Stimulated activated naive CD8-positive, alpha-beta T cell treated with anti-CD3 and anti-CD28 coated beads, Interleukin-15, amount 100 ng/mL, for 72 hours (primary cell): ENCODE results near the gene SAA4.
"Not testable (repeated sequence)": the region's sequence is repeated elsewhere in the genome, so short reads cannot be mapped to it uniquely, and the experiment has no call there.

Source experiments
- ATAC-seq: fragments of 150-1000 bp; cut with Tn5 transposase; 2 replicates; pipeline ENCODE4 v1.10.0; 2021; ENCODE audit warnings: mild to moderate bottlenecking, moderate library complexity
- DNase-seq, 2 donors: peaks; one replicate each; pipeline ENCODE4 v3.0.0; 2021 to 2022
- H3K27ac Mint-ChIP-seq, 2 donors: one replicate each; pipeline ENCODE4 v1.8.0; 2022; ENCODE audit warnings: mild to moderate bottlenecking in 2 of 2, mixed read lengths in 2 of 2, moderate library complexity in 2 of 2
- H3K27me3 Mint-ChIP-seq: one replicate; pipeline ENCODE4 v1.8.0; 2022; ENCODE audit warnings: mixed read lengths
- H3K4me1 Mint-ChIP-seq: one replicate; pipeline ENCODE4 v1.8.0; 2022; ENCODE audit warnings: mild to moderate bottlenecking, mixed read lengths
- H3K4me3 Mint-ChIP-seq, 2 donors: one replicate each; pipeline ENCODE4 v1.8.0; 2022; ENCODE audit warnings: mild to moderate bottlenecking in 2 of 2, mixed read lengths in 2 of 2, moderate library complexity in 1 of 2
- H3K9me3 Mint-ChIP-seq, 2 donors: one replicate each; pipeline ENCODE4 v1.8.0; 2022; ENCODE audit warnings: mixed read lengths in 2 of 2

Gene SAA4

GRCh38 chr11:18236664-18237356 lies at the start of gene SAA4:
Gene SAA4, minus strand, starts transcription at chr11:18236802. Its CDS starts 876 bp downstream, at chr11:18235926.
- DNase-seq: no peak
- ATAC-seq: no peak

GRCh38 chr11:18285841-18286240 lies 49.2 kb upstream of the SAA4 start:
- H3K4me3 Mint-ChIP-seq: no peak overlapping the region
- ATAC-seq: no peak
- H3K27ac Mint-ChIP-seq: no peak overlapping the region
- no peak for DNase-seq
- no peaks in the 10 kb centered on the region for H3K9me3 Mint-ChIP-seq
- peaks cover under 1% of the 10 kb centered on the region for H3K4me1 Mint-ChIP-seq
- H3K27me3 Mint-ChIP-seq: no peaks in the 10 kb centered on the region

More at GRCh38 chr11:18236664-18237356, at the start of gene SAA4:
- Mint-ChIP-seq H3K27me3 (peaks cover 57% of the 10 kb centered on the region), H3K4me1 (no peaks in the 10 kb centered on the region), H3K9me3 (no peaks in the 10 kb centered on the region), H3K4me3 (no peak within 1 kb of the TSS), H3K27ac (no peak within 1 kb of the TSS)

- peaks cover 8% of the 10 kb centered on the region for H3K4me1 Mint-ChIP-seq
Observed at GRCh38 chr11:18282626-18283025, 46.0 kb upstream of the SAA4 start.

GRCh38 chr11:18280438-18281045 lies 43.9 kb upstream of the SAA4 start:
- Mint-ChIP-seq H3K4me3 (no peak overlapping the region), H3K4me1 (peaks cover 8% of the 10 kb centered on the region), H3K27ac (peak overlapping the region in 1 of 2 donors; percentile 65)

More at GRCh38 chr11:18282626-18283025, 46.0 kb upstream of the SAA4 start:
- peak overlapping the region in 1 of 2 donors; percentile 66 for H3K27ac Mint-ChIP-seq
- no peaks in the 10 kb centered on the region for H3K27me3 Mint-ChIP-seq
- H3K4me3 Mint-ChIP-seq: no peak overlapping the region
- ATAC-seq (no peak), DNase-seq (no peak)
- H3K9me3 Mint-ChIP-seq: no peaks in the 10 kb centered on the region

GRCh38 chr11:18277565-18278271 lies 41.1 kb upstream of the SAA4 start:
- Mint-ChIP-seq H3K27me3 (no peaks in the 10 kb centered on the region), H3K4me1 (peaks cover 8% of the 10 kb centered on the region), H3K27ac (no peak overlapping the region), H3K4me3 (no peak overlapping the region), H3K9me3 (no peaks in the 10 kb centered on the region)
- ATAC-seq (no peak), DNase-seq (no peak)

More at GRCh38 chr11:18280438-18281045, 43.9 kb upstream of the SAA4 start:
- ATAC-seq (no peak), DNase-seq (no peak)
- Mint-ChIP-seq H3K9me3 (no peaks in the 10 kb centered on the region), H3K27me3 (no peaks in the 10 kb centered on the region)

- H3K4me1 Mint-ChIP-seq: no peaks in the 10 kb centered on the region
- H3K27ac Mint-ChIP-seq: no peak overlapping the region
- H3K27me3 Mint-ChIP-seq: no peaks in the 10 kb centered on the region
- H3K4me3 Mint-ChIP-seq: no peak overlapping the region
- no peak for DNase-seq
- ATAC-seq: no peak
- no peaks in the 10 kb centered on the region for H3K9me3 Mint-ChIP-seq
Observed at GRCh38 chr11:18271206-18271605, 34.6 kb upstream of the SAA4 start.

GRCh38 chr11:18270102-18270501 lies 33.5 kb upstream of the SAA4 start:
- Mint-ChIP-seq H3K27me3 (no peaks in the 10 kb centered on the region), H3K4me1 (no peaks in the 10 kb centered on the region), H3K4me3 (no peak overlapping the region), H3K27ac (no peak overlapping the region), H3K9me3 (no peaks in the 10 kb centered on the region)
- DNase-seq: no peak
- no peak for ATAC-seq

GRCh38 chr11:18269252-18269651 lies 32.6 kb upstream of the SAA4 start:
- not testable (repeated sequence) for H3K27ac Mint-ChIP-seq, DNase-seq, H3K9me3 Mint-ChIP-seq, H3K4me3 Mint-ChIP-seq, ATAC-seq, H3K4me1 Mint-ChIP-seq, H3K27me3 Mint-ChIP-seq

- not testable (repeated sequence) for H3K9me3 Mint-ChIP-seq, H3K4me1 Mint-ChIP-seq
- peak; percentile 57 for ATAC-seq
Observed at GRCh38 chr11:18267335-18268133, 30.9 kb upstream of the SAA4 start.

GRCh38 chr11:18265949-18266348 lies 29.3 kb upstream of the SAA4 start, which contains the start of gene SAA1:
Gene SAA1, plus strand, starts transcription at chr11:18266264. Its CDS starts 624 bp downstream, at chr11:18266888.
- Mint-ChIP-seq H3K9me3 (no peaks in the 10 kb centered on the region), H3K4me3 (no peak within 1 kb of the TSS), H3K27ac (no peak within 1 kb of the TSS), H3K4me1 (no peaks in the 10 kb centered on the region), H3K27me3 (peaks cover 14% of the 10 kb centered on the region)
- DNase-seq: no peak
- no peak for ATAC-seq

More at GRCh38 chr11:18267335-18268133, 30.9 kb upstream of the SAA4 start:
- H3K27ac Mint-ChIP-seq, H3K4me3 Mint-ChIP-seq, DNase-seq: not testable (repeated sequence)
- peaks cover 14% of the 10 kb centered on the region for H3K27me3 Mint-ChIP-seq

- Mint-ChIP-seq H3K27me3 (peaks cover 14% of the 10 kb centered on the region), H3K4me1 (no peaks in the 10 kb centered on the region), H3K27ac (no peak overlapping the region), H3K9me3 (no peaks in the 10 kb centered on the region), H3K4me3 (no peak overlapping the region)
- DNase-seq (no peak), ATAC-seq (no peak)
Observed at GRCh38 chr11:18264677-18265555, 28.3 kb upstream of the SAA4 start.

- no peaks in the 10 kb centered on the region for H3K4me1 Mint-ChIP-seq
- ATAC-seq: no peak
Observed at GRCh38 chr11:18264035-18264434, 27.4 kb upstream of the SAA4 start.

GRCh38 chr11:18262681-18263350 lies 26.2 kb upstream of the SAA4 start:
- H3K4me3 Mint-ChIP-seq, DNase-seq, H3K27ac Mint-ChIP-seq, H3K4me1 Mint-ChIP-seq, ATAC-seq, H3K9me3 Mint-ChIP-seq: not testable (repeated sequence)
- peaks cover 14% of the 10 kb centered on the region for H3K27me3 Mint-ChIP-seq

More at GRCh38 chr11:18264035-18264434, 27.4 kb upstream of the SAA4 start:
- DNase-seq: no peak
- peaks cover 14% of the 10 kb centered on the region for H3K27me3 Mint-ChIP-seq
- no peaks in the 10 kb centered on the region for H3K9me3 Mint-ChIP-seq
- H3K27ac Mint-ChIP-seq: no peak overlapping the region
- H3K4me3 Mint-ChIP-seq: no peak overlapping the region

GRCh38 chr11:18261721-18262120 lies 25.1 kb upstream of the SAA4 start:
- no peak overlapping the region for H3K27ac Mint-ChIP-seq
- H3K4me3 Mint-ChIP-seq: no peak overlapping the region
- H3K27me3 Mint-ChIP-seq: peaks cover 14% of the 10 kb centered on the region
- H3K9me3 Mint-ChIP-seq: no peaks in the 10 kb centered on the region
- DNase-seq (no peak), ATAC-seq (no peak)
- H3K4me1 Mint-ChIP-seq: no peaks in the 10 kb centered on the region
